Measurements from ENCODE around the gene RNF152. TPM values are rescaled to one million over a fixed set of nuclear protein-coding genes. Genes with fewer than 3 reads are reported as not detected.

The RNF152 gene, protein sequence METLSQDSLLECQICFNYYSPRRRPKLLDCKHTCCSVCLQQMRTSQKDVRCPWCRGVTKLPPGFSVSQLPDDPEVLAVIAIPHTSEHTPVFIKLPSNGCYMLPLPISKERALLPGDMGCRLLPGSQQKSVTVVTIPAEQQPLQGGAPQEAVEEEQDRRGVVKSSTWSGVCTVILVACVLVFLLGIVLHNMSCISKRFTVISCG
- total RNA-seq (2012; rRNA removed): 18.5 and 18.9 TPM in 2 replicates
- 7.5 and 8.3 TPM in 2 replicates for polyA plus RNA-seq (2012; rRNA removed)
- polyA plus RNA-seq (2012; cell fraction: cytosol; rRNA removed): 3.1 and 9.0 TPM in 2 replicates
- polyA plus RNA-seq (2012; cell fraction: nucleus; rRNA removed; ENCODE audit: low replicate concordance): 5.7 and 10.6 TPM in 2 replicates
- percentile 82 among the genes with signal in this experiment for Bru-seq, nascent RNA
- percentile 73 among the genes with signal in this experiment for BruChase-seq, experiment 1, labeled RNA remaining after a 6-hour chase
- BruChase-seq, experiment 2, labeled RNA remaining after a 2-hour chase: percentile 83 among the genes with signal in this experiment
- long read RNA-seq, partial matches to known transcripts: 0 of 5 reads
- long read RNA-seq, other reads (novel, unspliced or antisense): 2 of 5 reads

DNA sequence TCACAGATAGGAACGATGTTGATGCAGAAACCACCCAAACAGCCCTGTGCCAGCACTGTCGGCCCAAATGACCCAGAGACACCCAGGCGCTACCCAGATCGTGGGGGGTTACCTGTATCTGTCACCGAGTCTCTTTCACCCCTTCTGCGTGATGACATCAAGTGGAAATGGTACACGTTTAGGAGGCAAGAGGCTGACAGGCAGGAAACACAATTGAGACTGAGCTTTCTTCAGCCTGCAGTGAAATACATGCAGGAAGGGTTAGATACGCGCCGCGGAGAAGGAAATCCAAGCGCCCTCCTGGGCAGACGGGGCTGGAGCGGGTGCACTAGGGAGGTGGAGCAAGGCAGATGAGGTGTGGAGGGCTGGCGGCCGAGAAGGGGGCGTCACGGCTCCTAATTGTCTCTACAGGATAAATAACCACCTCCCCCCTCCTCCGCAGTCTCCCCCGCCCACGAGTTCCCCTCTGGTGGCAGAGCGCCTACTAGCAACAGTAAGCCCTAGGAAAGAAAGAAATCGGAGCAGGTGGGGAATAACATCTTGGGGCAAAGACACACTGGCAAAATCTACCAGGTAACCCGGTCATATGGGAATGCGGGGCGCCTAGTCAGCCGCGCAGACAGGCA is at the start of gene RNF152:
Gene RNF152 (minus strand): TSS at position 325 of the 626 bp plus-strand sequence. CDS start 76,544 bp downstream, outside the sequence.
- Histone ChIP-seq H4K5ac (ENCODE audit: low read depth, low read length) (peak within 1 kb of the TSS; percentile 33), H2AK9ac (replicated peaks; ENCODE audit: low read depth, low read length, poor library complexity) (peak within 1 kb of the TSS; percentile 85), H3K9me1 (ENCODE audit: insufficient read depth, low read length) (no peaks in the 10 kb centered on the region; the same call in 1 of the 2 replicates), H3K79me1 (ENCODE audit: low read depth in 1 of 2, low read length in 2 of 2) (peaks cover 12 to 44% of the 10 kb centered on the region in 2 experiments), H3K14ac (replicated peaks; ENCODE audit: low read depth, low read length) (peak within 1 kb of the TSS; percentile 75), H2AFZ (replicated peaks; ENCODE audit: low read length, poor library complexity) (peak within 1 kb of the TSS; percentile 87), H3K4me3 (ENCODE audit: insufficient read depth, low read depth, low read length) (peak within 1 kb of the TSS; percentile 95), H4K91ac (ENCODE audit: insufficient read depth, low read depth, low read length) (peak within 1 kb of the TSS; percentile 10; the same call in 1 of the 2 replicates), H3K23ac (ENCODE audit: low read depth, low read length) (peak within 1 kb of the TSS; percentile 84), H3K56ac (ENCODE audit: extremely low read depth, insufficient read depth, low read length) (no peak within 1 kb of the TSS), H3K9me3 (ENCODE audit: control insufficient read depth, insufficient read depth, low read length) (no peaks in the 10 kb centered on the region), H2AK5ac (ENCODE audit: low read depth, low read length) (peak within 1 kb of the TSS; percentile 10), H4K8ac (ENCODE audit: low read depth in 2 of 2, low read length in 2 of 2) (peak within 1 kb of the TSS; percentile 12 to 36; a peak in 1 of 4 replicates), H3K27ac (ENCODE audit: insufficient read depth, low read length) (peak within 1 kb of the TSS; percentile 67), H3K4ac (ENCODE audit: low read depth, low read length) (peak within 1 kb of the TSS; percentile 66), H3K27me3 (ENCODE audit: control insufficient read depth, insufficient read depth, low read length) (no peaks in the 10 kb centered on the region), H2BK120ac (ENCODE audit: low read depth, low read length) (peak within 1 kb of the TSS; percentile 53), H3K4me1 (ENCODE audit: control insufficient read depth, insufficient read depth, low read length) (peaks cover 7% of the 10 kb centered on the region), H2BK15ac (ENCODE audit: low read depth, low read length) (0 out of 3 replicates have a peak within 1 kb of the TSS, but pooled peaks have one; percentile 34), H3K4me2 (ENCODE audit: low read depth, low read length) (peak within 1 kb of the TSS; percentile 99), H3K9ac (ENCODE audit: low read depth, low read length) (peak within 1 kb of the TSS; percentile 85), H4K20me1 (ENCODE audit: insufficient read depth, low read length) (peaks cover 3% of the 10 kb centered on the region), H3K18ac (ENCODE audit: low read depth, low read length) (peak within 1 kb of the TSS; percentile 61), H2BK20ac (ENCODE audit: low read depth, low read length) (no peak within 1 kb of the TSS), H2BK5ac (ENCODE audit: low read depth, low read length, poor library complexity, severe bottlenecking) (peak within 1 kb of the TSS; percentile 57), H3K36me3 (ENCODE audit: control insufficient read depth, insufficient read depth, low read length) (peaks cover 14% of the 10 kb centered on the region)
- TF ChIP-seq, protein P1, sequence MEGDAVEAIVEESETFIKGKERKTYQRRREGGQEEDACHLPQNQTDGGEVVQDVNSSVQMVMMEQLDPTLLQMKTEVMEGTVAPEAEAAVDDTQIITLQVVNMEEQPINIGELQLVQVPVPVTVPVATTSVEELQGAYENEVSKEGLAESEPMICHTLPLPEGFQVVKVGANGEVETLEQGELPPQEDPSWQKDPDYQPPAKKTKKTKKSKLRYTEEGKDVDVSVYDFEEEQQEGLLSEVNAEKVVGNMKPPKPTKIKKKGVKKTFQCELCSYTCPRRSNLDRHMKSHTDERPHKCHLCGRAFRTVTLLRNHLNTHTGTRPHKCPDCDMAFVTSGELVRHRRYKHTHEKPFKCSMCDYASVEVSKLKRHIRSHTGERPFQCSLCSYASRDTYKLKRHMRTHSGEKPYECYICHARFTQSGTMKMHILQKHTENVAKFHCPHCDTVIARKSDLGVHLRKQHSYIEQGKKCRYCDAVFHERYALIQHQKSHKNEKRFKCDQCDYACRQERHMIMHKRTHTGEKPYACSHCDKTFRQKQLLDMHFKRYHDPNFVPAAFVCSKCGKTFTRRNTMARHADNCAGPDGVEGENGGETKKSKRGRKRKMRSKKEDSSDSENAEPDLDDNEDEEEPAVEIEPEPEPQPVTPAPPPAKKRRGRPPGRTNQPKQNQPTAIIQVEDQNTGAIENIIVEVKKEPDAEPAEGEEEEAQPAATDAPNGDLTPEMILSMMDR (conservative IDR thresholded peaks at IDR 0.05; ENCODE audit: low read depth, low read length): peak; percentile 17; the same call in 1 of the 2 replicates
- no peak for TF ChIP-seq MAFK (IDR thresholded peaks at IDR 0.05; ENCODE audit: low read depth, low read length)
- no peak for TF ChIP-seq SMC3 (IDR thresholded peaks at IDR 0.05; ENCODE audit: low read depth, low read length)
- peak; percentile 68 for TF ChIP-seq RCOR1 (IDR thresholded peaks at IDR 0.05; ENCODE audit: insufficient replicate concordance, low read length)
- intact Hi-C loops (cut with micrococcal nuclease): loop anchor here (1.0 to 5.0 kb wide), 3 partner anchors 238 to 310 kb away; no protein-coding TSS in a partner anchor
- in situ Hi-C loops (cut with MboI; ENCODE audit: low sequenced_read_pairs): loop anchor here (10.0 kb wide), 1 partner anchor 318 kb away; no protein-coding TSS in a partner anchor
- ChIA-PET CTCF (interaction anchor here (0.6 to 0.8 kb wide), 2 partner anchors 149 to 252 kb away, joined by 3 to 4 read pairs; no protein-coding TSS in a partner anchor), POLR2A (ENCODE audit: unreplicated experiment) (no interaction called here)
- WGBS, 2 experiments (ENCODE audit: extremely low coverage in 2 of 2, insufficient read length in 1 of 2): 10% methylated on average over 7 of the region's 28 CpGs; no CpG with 5 or more reads in 1 of the 2 experiments
- no TSS peak for BruUV-seq (replicated peaks)
- peak; percentile 7 for ATAC-seq (ENCODE audit: low read depth)
- peak; percentile 25 for DNase-seq
- dilution Hi-C loops (cut with HindIII; ENCODE audit: low sequenced_read_pairs, unreplicated experiment): no loop called here

All from IMR-90 (cell line).